B cell (primary cell): ENCODE data around the gene HS6ST2.

Experiments used
- EZH2 ChIP-seq: IDR thresholded peaks from 2 replicates; pipeline ENCODE4 v1.6.1; 2012; ENCODE audit warnings: borderline replicate concordance, low read depth, mild to moderate bottlenecking, moderate library complexity, low read length; ENCODE audit not compliant: insufficient read depth, poor library complexity, severe bottlenecking
- TF ChIP-seq, protein P1 (sequence below): fragments of 200-600 bp; IDR thresholded peaks from one replicate; pipeline ENCODE4 v1.8.0; 2022; ENCODE audit warnings: antibody characterized with exemption, mild to moderate bottlenecking

- TF ChIP-seq, protein P1, sequence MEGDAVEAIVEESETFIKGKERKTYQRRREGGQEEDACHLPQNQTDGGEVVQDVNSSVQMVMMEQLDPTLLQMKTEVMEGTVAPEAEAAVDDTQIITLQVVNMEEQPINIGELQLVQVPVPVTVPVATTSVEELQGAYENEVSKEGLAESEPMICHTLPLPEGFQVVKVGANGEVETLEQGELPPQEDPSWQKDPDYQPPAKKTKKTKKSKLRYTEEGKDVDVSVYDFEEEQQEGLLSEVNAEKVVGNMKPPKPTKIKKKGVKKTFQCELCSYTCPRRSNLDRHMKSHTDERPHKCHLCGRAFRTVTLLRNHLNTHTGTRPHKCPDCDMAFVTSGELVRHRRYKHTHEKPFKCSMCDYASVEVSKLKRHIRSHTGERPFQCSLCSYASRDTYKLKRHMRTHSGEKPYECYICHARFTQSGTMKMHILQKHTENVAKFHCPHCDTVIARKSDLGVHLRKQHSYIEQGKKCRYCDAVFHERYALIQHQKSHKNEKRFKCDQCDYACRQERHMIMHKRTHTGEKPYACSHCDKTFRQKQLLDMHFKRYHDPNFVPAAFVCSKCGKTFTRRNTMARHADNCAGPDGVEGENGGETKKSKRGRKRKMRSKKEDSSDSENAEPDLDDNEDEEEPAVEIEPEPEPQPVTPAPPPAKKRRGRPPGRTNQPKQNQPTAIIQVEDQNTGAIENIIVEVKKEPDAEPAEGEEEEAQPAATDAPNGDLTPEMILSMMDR: no peak
- TF ChIP-seq EZH2: no peak
These were observed 28.1 kb upstream of the HS6ST2 start for GRCh38 chrX:132986556-132986955.
